Caki2 (cell line): ENCODE measurements around the gene LGALS3BP. TPM values are rescaled to one million over a fixed set of nuclear protein-coding genes. Genes with fewer than 3 reads are reported as not detected.
"Not testable (repeated sequence)": the region's sequence is repeated elsewhere in the genome, so short reads cannot be mapped to it uniquely, and the experiment has no call there.

ENCODE experiments used
- DNase-seq: peaks from one replicate; pipeline ENCODE4 v3.0.0-alpha.2; 2015; ENCODE audit warnings: low read depth
- in situ Hi-C: cut with HindIII; loops from 2 replicates; pipeline ENCODE4 v1.10.0; 2016; ENCODE audit warnings: low sequenced_read_pairs, low pct_unique_long_range_greater_than_20kb, mixed read lengths
- total RNA-seq: library from RNA; depleted of rRNA; stranded (reverse); fragments of >200 nt; shearing (Covaris generic); gene quantifications from 2 replicates; pipeline ENCODE4 v1.2.3, GENCODE V29; 2014; ENCODE audit warnings: low replicate concordance

Gene LGALS3BP
- total RNA-seq, 1 experiment from 2014 or later = 478 TPM

GRCh38 chr17:78953356-78954350 is 26.1 kb downstream of the LGALS3BP start:
- in situ Hi-C loops = no loop called here

GRCh38 chr17:78952706-78953105 is 27.0 kb downstream of the LGALS3BP start:
- DNase-seq = no peak
- in situ Hi-C loops = no loop called here

More at GRCh38 chr17:78953356-78954350, 26.1 kb downstream of the LGALS3BP start:
- DNase-seq = no peak

- in situ Hi-C loops = no loop called here
- no peak for DNase-seq
Measured at GRCh38 chr17:78951967-78952551, 27.7 kb downstream of the LGALS3BP start.

- DNase-seq = no peak
- in situ Hi-C loops = no loop called here
Measured at GRCh38 chr17:78950870-78951269, 28.9 kb downstream of the LGALS3BP start.

- in situ Hi-C loops = no loop called here
Measured at GRCh38 chr17:78947235-78948149, 32.2 kb downstream of the LGALS3BP start.

GRCh38 chr17:78946631-78947030 is 33.1 kb downstream of the LGALS3BP start:
- in situ Hi-C loops = no loop called here
- DNase-seq = no peak

More at GRCh38 chr17:78947235-78948149, 32.2 kb downstream of the LGALS3BP start:
- no peak for DNase-seq

DNA sequence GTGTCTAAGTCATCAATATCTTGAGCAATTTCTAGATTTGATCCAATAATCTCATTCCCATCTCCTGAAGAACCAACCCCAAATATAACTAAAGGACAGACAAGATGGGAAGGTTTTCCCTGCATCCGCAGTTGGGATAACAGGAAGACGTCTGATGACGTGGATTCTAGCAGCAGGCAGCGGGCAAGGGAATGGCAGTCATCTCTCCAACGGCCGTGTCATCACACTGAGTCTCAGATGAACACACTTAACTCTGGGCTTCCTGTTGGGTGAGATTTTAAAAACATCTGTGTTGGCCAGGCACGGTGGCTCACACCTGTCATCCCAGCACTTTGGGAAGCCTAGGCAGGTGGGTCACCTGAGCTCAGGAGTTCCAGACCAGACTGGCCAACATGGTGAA is 33.6 kb downstream of the LGALS3BP start:
- DNase-seq = no peak
- in situ Hi-C loops = no loop called here

DNA sequence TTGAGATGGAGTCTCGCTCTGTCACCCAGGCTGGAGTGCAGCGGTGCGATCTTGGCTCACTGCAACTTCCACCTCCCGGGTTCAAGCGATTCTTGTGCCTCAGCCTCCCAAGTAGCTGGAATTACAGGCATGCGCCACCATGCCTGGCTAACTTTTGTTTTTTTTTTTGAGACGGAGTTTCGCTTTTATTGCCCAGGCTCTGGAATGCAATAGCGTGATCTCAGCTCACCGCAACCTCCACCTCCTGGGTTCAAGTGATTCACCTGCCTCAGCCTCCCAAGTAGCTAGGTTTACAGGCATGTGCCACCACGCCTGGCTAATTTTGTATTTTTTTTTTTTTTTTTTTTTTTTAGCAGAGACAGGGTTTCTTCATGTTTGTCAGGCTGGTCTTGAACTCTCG is 34.3 kb downstream of the LGALS3BP start:
- in situ Hi-C loops, DNase-seq: not testable (repeated sequence)

DNA sequence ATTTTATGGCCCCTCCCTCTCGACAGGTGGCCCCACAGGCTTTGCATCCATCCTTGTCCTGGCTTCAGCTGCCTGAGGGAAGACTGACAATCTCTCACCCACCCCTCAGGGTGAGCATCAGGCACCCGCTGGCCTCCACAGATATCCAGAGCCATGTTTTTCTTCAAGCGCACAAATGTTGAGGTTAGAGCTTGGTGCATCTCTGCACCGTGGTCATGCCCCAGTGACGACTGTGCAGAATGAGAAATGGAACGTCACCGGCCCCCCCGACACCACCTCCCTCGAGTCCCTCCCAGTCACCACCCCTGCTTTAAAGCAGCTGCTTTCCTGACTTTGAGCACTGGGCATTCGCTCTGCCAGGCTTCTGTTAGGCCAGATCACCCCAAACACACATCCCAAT is 34.8 kb downstream of the LGALS3BP start:
- no peak for DNase-seq
- in situ Hi-C loops = no loop called here

DNA sequence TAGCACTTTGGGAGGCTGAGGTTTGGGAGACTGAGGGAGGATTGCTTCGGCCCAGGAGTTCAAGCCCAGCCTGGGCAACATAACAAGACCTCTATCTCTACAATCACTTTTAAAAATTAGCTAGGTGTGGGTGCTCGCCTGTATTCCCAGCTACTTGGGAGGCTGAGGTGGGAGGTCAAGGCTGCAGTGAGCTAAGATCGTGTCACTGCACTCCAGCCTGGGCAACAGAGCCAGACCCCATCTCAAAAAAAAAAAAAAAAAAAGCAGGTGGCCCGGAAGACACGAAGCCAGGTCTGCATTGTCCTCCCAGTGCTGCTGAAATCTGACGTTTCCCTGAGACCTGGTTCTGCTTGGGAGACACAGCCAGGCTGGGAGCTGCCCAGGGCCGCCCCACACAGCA is 35.7 kb downstream of the LGALS3BP start:
- no peak for DNase-seq
- in situ Hi-C loops = no loop called here

DNA sequence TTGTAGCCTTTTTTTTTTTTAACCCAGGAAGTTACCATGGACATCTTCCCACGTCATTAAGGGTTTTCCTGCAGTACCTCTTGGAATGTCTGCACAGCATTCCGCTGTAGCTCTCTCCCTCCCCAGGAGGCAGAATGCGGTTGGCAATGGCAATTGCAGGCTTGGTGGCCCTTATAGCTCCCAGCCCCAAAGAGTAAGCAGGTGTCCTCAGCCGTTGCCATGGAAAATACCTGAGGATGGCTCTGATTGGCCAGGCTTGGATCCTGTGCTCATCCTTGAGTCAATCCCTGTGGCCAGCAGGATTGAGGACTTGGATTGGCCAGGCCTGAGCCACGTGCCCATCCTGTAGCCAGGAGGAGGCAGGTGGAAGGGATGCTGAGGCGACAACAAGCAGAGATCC is 39.0 kb downstream of the LGALS3BP start:
- no peak for DNase-seq
- in situ Hi-C loops = no loop called here

GRCh38 chr17:78940258-78940657 is 39.5 kb downstream of the LGALS3BP start:
- in situ Hi-C loops = no loop called here
- no peak for DNase-seq

GRCh38 chr17:78939615-78940014 is 40.1 kb downstream of the LGALS3BP start:
- peak; percentile 50 for DNase-seq
- in situ Hi-C loops = no loop called here

DNA sequence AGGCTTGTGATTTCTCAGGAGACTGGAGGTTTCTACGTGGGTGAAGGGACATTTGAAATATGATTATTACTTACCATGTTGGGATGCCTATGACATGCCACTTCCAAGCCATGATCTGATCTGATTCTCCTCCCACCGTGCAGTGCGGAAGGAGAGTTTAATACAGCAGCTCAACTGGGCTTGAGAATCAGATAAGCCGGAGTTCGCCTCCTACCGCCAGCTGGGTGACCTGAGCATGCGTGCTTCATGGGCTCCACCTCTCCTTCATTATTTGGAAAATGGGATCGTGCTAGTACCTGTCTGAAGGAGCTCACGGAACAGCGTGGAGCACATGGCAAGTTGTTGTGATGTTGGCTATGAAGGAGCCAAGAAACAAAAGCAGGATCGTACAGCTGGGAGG is 42.2 kb downstream of the LGALS3BP start:
- in situ Hi-C loops = no loop called here
- no peak for DNase-seq

GRCh38 chr17:78935419-78936323 is 44.1 kb downstream of the LGALS3BP start:
- in situ Hi-C loops = no loop called here
- no peak for DNase-seq

DNA sequence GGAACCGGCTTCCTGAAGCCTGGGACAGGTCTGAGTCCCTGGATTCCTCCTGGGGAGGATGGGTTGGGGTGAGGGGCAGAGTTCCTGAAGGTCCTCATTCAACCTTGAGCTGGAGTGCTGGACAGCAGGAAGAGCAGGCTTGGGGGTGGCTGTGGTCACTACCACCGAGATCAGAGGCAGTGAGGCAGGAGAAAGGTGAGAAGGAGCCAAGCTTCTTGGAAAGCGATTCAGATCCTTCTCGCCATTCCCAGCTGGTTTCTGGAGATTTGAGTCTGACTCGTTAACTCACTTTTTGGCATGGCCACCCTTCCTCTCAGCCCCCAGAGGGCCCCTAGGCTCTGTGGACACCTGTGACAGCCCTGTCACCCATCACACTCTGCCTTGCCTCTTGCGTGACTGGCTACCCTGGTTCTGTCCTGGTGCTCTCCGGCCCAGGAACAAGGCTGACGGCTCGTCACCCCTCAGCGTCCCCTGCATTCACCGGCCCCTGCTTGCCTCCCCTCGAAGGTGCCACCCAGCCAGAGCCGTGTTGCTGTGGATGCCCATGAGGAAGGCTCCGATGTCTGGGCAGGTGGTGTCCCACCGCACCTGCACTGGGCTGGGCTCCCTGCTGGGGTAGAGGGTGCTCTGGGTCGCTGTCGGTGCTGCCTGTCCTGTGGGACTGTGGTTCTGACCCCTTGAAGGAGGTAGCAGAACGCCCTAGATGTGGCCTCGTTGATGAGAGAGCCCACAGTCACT is 44.9 kb downstream of the LGALS3BP start:
- DNase-seq = no peak
- in situ Hi-C loops = no loop called here

- peak; percentile 91 for DNase-seq
- in situ Hi-C loops = no loop called here
Measured at GRCh38 chr17:78933959-78934568, 45.7 kb downstream of the LGALS3BP start.
